ENCODE data around the gene ARVCF. TPM values are rescaled to one million over a fixed set of nuclear protein-coding genes. Genes with fewer than 3 reads are reported as not detected.

ARVCF gene
- total and polyA plus RNA-seq, 2 donors (not counting 1 experiment from before 2014, with no cell fraction given): 2.2 to 6.7 TPM

GRCh38 chr22:19964701-19965386 is 51.8 kb downstream of the ARVCF start:
- no peak overlapping the region for H3K27ac Mint-ChIP-seq
- ATAC-seq (ENCODE audit: low read depth) (no peak), DNase-seq (no peak)
- H3K27me3 Mint-ChIP-seq: no peaks in the 10 kb centered on the region
- H3K9ac ChIP-seq (ENCODE audit: low read length): no peak overlapping the region
- ChIA-PET CTCF (interaction anchor here (1.2 kb wide), 1 partner anchor 48 kb away, joined by 3 read pairs; no protein-coding TSS in a partner anchor), POLR2A (interaction anchor here (0.5 kb wide), 1 partner anchor 121 kb away, joined by 5 read pairs; no protein-coding TSS in a partner anchor)
- H3K9me3 Mint-ChIP-seq (ENCODE audit: insufficient read depth): no peaks in the 10 kb centered on the region
- H3K9me3 ChIP-seq (ENCODE audit: control extremely low read depth in 1 of 3, control insufficient read depth in 2 of 3, insufficient read depth in 1 of 3, low read length in 2 of 3): no peaks in the 10 kb centered on the region
- no peak overlapping the region for H3K4me3 ChIP-seq (ENCODE audit: control extremely low read depth in 1 of 5, extremely low read depth in 1 of 5, insufficient read depth in 1 of 5, low read depth in 2 of 5, low read length in 4 of 5)
- no peak overlapping the region for H3K4me2 ChIP-seq (replicated peaks; ENCODE audit: low read depth, low read length, poor library complexity, severe bottlenecking)
- no peak overlapping the region for H2AFZ ChIP-seq (ENCODE audit: insufficient read depth, low read depth, low read length, poor library complexity, severe bottlenecking)
- H3K36me3 ChIP-seq (replicated peaks in 1 of 2; ENCODE audit: control extremely low read depth in 1 of 2, control insufficient read depth in 1 of 2, extremely low read depth in 1 of 2, insufficient read depth in 2 of 2, low read length in 1 of 2): peaks cover 0 to 30% of the 10 kb centered on the region in 2 experiments
- peaks cover 11% of the 10 kb centered on the region for H3K79me2 ChIP-seq (ENCODE audit: control insufficient read depth, insufficient read depth, low read length)
- H3K4me1 ChIP-seq (ENCODE audit: control insufficient read depth in 2 of 2, insufficient read depth in 2 of 2, low read length in 2 of 2): no peaks in the 10 kb centered on the region
- intact Hi-C loops (cut with micrococcal nuclease): no loop called here
- H3K27me3 ChIP-seq (replicated peaks in 1 of 4; ENCODE audit: control extremely low read depth in 1 of 4, control insufficient read depth in 3 of 4, insufficient read depth in 4 of 4, low read length in 3 of 4): no peaks in the 10 kb centered on the region
- WGBS (ENCODE audit: insufficient coverage): 94% methylated on average over 12 of the region's 15 CpGs
- H3K27ac ChIP-seq (ENCODE audit: low read length in 2 of 2): no peak overlapping the region
- peaks cover 6% of the 10 kb centered on the region for H3K4me1 Mint-ChIP-seq
- TF ChIP-seq EZH2 (IDR thresholded peaks at IDR 0.05; ENCODE audit: borderline replicate concordance, insufficient read depth, low read depth, low read length, poor library complexity, severe bottlenecking): no peak
- TF ChIP-seq CTCF (IDR thresholded peaks at IDR 0.05): no peak
- H4K20me1 ChIP-seq (ENCODE audit: control insufficient read depth, insufficient read depth, low read length, poor library complexity, severe bottlenecking): peaks cover 16% of the 10 kb centered on the region
- no peak overlapping the region for H3K4me3 Mint-ChIP-seq

All from B cell (primary cell).